ENCODE data around the gene POLH. TPM values are rescaled to one million over a fixed set of nuclear protein-coding genes. Genes with fewer than 3 reads are reported as not detected.
A peak's percentile ranks its signal among the peaks of the same experiment; 100 is the strongest.

Gene POLH
- total and polyA plus RNA-seq, 2 donors (not counting 3 experiments of a cell fraction or from before 2014, with no cell fraction given): 9.3 to 36.6 TPM

DNA sequence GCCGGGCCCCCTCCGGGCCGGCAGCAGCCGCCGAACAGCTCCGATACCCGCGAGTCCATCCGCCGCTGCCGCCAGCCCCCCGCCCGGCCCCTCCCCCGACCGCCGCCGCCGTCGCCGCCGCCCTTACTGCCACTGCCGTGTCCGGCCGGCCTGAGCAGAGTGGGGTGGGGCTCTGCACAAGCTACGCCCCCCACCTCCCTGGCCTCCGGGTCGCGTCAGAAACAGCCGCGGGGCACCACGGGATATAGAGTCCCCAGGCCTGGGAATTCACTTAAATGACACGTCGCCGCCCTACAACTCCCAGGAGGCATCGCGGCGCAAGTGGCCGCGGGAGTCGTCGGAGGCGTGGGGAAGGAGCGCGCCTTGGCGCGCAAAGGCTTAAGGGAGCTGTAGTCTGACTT lies 53.1 kb downstream of the POLH start, which contains the start of gene GTPBP2:
Gene GTPBP2, minus strand, starts transcription at position 161 of the 401 bp plus-strand sequence. Its CDS starts 102 bp downstream, at position 59.
- dilution Hi-C loops (cut with MboI; ENCODE audit: extremely low pct_ligation_motif_present, low sequenced_read_pairs): no loop called here

DNA sequence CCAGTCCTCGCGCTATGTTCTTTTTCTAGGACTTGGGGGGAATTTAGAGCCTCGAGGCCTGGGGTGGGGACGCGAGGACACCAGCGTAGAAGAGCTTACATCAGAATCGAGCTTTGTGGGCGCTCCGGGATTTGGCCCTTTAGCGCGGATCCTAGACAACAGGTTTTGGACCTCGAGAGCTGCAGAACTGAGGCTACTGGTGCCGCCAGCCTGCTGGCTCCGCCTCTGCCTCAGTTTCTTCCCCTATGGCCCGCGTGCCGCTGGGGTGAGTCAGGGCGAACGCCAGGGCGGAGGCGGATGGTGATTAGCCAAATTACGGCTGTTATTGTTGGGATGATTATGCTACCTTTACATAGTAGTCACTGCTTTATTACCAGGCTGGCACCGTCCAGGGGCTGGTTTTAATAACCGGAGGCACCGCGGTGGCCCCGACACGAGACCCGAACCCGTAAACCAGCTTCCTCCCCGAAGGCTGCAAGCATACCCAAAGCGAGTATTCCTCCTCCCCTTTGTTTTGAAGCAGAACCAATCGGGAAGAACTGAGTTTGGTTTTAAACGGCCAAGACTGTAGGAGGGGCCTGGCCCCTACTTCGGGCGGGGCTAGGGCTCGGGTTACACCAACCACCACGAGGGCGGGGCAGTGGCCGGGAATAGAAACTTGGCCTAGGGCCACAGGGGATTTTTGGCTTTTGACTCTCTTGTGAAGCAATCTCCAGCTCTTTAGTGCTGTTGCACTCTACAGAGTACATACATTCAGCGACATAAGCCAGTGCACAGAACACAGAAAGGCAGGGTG lies 53.7 kb downstream of the POLH start:
- POLR2A ChIA-PET: interaction anchor here (0.7 to 1.2 kb wide), 5 partner anchors 10 to 141 kb away, joined by 4 read pairs; partner anchors contain the start of genes POLH, RSPH9, VEGFA and XPO5
- peak overlapping the region; percentile 74 for H2AFZ ChIP-seq (ENCODE audit: low read depth, low read length)
- dilution Hi-C loops (cut with MboI; ENCODE audit: extremely low pct_ligation_motif_present, low sequenced_read_pairs): no loop called here
- peaks cover 6 to 11% of the 10 kb centered on the region in 2 experiments for H3K36me3 ChIP-seq (ENCODE audit: control insufficient read depth in 2 of 2, extremely low read depth in 1 of 2, insufficient read depth in 2 of 2, low read length in 2 of 2)
- peak overlapping the region; percentile 76 for H3K9ac ChIP-seq (replicated peaks; ENCODE audit: extremely low read depth, insufficient read depth, low read length)
- no peaks in the 10 kb centered on the region for H3K9me3 ChIP-seq (replicated peaks; ENCODE audit: control insufficient read depth, insufficient read depth, low read length)
- H3K4me3 ChIP-seq (replicated peaks in 1 of 3; ENCODE audit: insufficient read depth in 1 of 3, low read depth in 1 of 3, low read length in 3 of 3): peak overlapping the region; percentile 4 to 89 (median 55)
- H3K4me2 ChIP-seq (ENCODE audit: insufficient read depth, low read length): peak overlapping the region; percentile 50
- no peaks in the 10 kb centered on the region for H4K20me1 ChIP-seq (replicated peaks; ENCODE audit: control insufficient read depth, extremely low read depth, insufficient read depth, low read length)
- TSS peak; percentile 54 for BruUV-seq (replicated peaks)
- no peak for TF ChIP-seq FOS (IDR thresholded peaks at IDR 0.05; ENCODE audit: borderline replicate concordance, insufficient read depth, low read length)
- TF ChIP-seq, protein P1, sequence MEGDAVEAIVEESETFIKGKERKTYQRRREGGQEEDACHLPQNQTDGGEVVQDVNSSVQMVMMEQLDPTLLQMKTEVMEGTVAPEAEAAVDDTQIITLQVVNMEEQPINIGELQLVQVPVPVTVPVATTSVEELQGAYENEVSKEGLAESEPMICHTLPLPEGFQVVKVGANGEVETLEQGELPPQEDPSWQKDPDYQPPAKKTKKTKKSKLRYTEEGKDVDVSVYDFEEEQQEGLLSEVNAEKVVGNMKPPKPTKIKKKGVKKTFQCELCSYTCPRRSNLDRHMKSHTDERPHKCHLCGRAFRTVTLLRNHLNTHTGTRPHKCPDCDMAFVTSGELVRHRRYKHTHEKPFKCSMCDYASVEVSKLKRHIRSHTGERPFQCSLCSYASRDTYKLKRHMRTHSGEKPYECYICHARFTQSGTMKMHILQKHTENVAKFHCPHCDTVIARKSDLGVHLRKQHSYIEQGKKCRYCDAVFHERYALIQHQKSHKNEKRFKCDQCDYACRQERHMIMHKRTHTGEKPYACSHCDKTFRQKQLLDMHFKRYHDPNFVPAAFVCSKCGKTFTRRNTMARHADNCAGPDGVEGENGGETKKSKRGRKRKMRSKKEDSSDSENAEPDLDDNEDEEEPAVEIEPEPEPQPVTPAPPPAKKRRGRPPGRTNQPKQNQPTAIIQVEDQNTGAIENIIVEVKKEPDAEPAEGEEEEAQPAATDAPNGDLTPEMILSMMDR (IDR thresholded peaks at IDR 0.05; ENCODE audit: extremely low read depth in 1 of 2, insufficient read depth in 1 of 2, low read depth in 1 of 2, low read length in 2 of 2): no peak
- no peak for TF ChIP-seq EZH2 (IDR thresholded peaks at IDR 0.05; ENCODE audit: borderline replicate concordance, low read depth, low read length, severe bottlenecking)
- TF ChIP-seq MYC (IDR thresholded peaks at IDR 0.05; ENCODE audit: low read depth, low read length): no peak
- peak; percentile 49 for TF ChIP-seq POLR2A (IDR thresholded peaks at IDR 0.05; ENCODE audit: low read depth, low read length)
- TF ChIP-seq JUN (IDR thresholded peaks at IDR 0.05; ENCODE audit: borderline replicate concordance, insufficient read depth, insufficient read length, low read depth): no peak
- no peak for TF ChIP-seq GATA2 (IDR thresholded peaks at IDR 0.05; ENCODE audit: insufficient read depth, insufficient read length, low read depth, low read length)
- peak; percentile 36 for TF ChIP-seq POLR2AphosphoS5 (IDR thresholded peaks at IDR 0.05; ENCODE audit: insufficient read depth, low read depth, low read length)
- TF ChIP-seq, protein P2, sequence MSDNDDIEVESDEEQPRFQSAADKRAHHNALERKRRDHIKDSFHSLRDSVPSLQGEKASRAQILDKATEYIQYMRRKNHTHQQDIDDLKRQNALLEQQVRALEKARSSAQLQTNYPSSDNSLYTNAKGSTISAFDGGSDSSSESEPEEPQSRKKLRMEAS (IDR thresholded peaks at IDR 0.05; ENCODE audit: insufficient read depth, insufficient read length): no peak
- intact Hi-C loops (cut with micrococcal nuclease): loop anchor here (1.0 to 5.0 kb wide), 2 partner anchors 21 to 202 kb away; partner anchors contain the start of gene ABCC10
- DNase-seq (ENCODE audit: low read depth, low spot score) (peak; percentile 97), FAIRE-seq (no peak)
- peaks cover 27% of the 10 kb centered on the region for H3K79me2 ChIP-seq (ENCODE audit: control insufficient read depth, insufficient read depth, low read length)
- H3K4me1 ChIP-seq (ENCODE audit: control insufficient read depth, extremely low read depth, insufficient read depth, low read length): peaks cover 25% of the 10 kb centered on the region
- H3K9me1 ChIP-seq (replicated peaks; ENCODE audit: control insufficient read depth, extremely low read depth, insufficient read depth, low read length): no peaks in the 10 kb centered on the region
- H3K27ac ChIP-seq (ENCODE audit: insufficient read depth, low read depth, low read length): peak overlapping the region; percentile 65
- H3K27me3 ChIP-seq (ENCODE audit: control insufficient read depth in 2 of 2, insufficient read depth in 2 of 2, low read length in 2 of 2): no peaks in the 10 kb centered on the region
- CTCF ChIA-PET: interaction anchor here (0.7 to 1.8 kb wide), 9 partner anchors 11 to 467 kb away, joined by 3 to 12 read pairs (median 4); no protein-coding TSS in a partner anchor

More for the DNA sequence above, 53.1 kb downstream of the POLH start, which contains the start of gene GTPBP2:
- Histone ChIP-seq H3K9me3 (replicated peaks; ENCODE audit: control insufficient read depth, insufficient read depth, low read length) (no peaks in the 10 kb centered on the region), H3K4me2 (ENCODE audit: insufficient read depth, low read length) (peak within 1 kb of the TSS; percentile 70), H3K9me1 (replicated peaks; ENCODE audit: control insufficient read depth, extremely low read depth, insufficient read depth, low read length) (no peaks in the 10 kb centered on the region), H3K4me1 (ENCODE audit: control insufficient read depth, extremely low read depth, insufficient read depth, low read length) (peaks cover 25% of the 10 kb centered on the region), H3K27me3 (ENCODE audit: control insufficient read depth in 2 of 2, insufficient read depth in 2 of 2, low read length in 2 of 2) (no peaks in the 10 kb centered on the region), H4K20me1 (replicated peaks; ENCODE audit: control insufficient read depth, extremely low read depth, insufficient read depth, low read length) (no peaks in the 10 kb centered on the region), H3K27ac (ENCODE audit: insufficient read depth, low read depth, low read length) (peak within 1 kb of the TSS; percentile 88), H3K9ac (replicated peaks; ENCODE audit: extremely low read depth, insufficient read depth, low read length) (peak within 1 kb of the TSS; percentile 98), H2AFZ (ENCODE audit: low read depth, low read length) (peak within 1 kb of the TSS; percentile 74), H3K79me2 (ENCODE audit: control insufficient read depth, insufficient read depth, low read length) (peaks cover 27% of the 10 kb centered on the region), H3K4me3 (replicated peaks in 1 of 3; ENCODE audit: insufficient read depth in 1 of 3, low read depth in 1 of 3, low read length in 3 of 3) (peak within 1 kb of the TSS; percentile 89 to 93 (median 93)), H3K36me3 (ENCODE audit: control insufficient read depth in 2 of 2, extremely low read depth in 1 of 2, insufficient read depth in 2 of 2, low read length in 2 of 2) (peaks cover 10 to 17% of the 10 kb centered on the region in 2 experiments)
- POLR2A ChIA-PET: interaction anchor here (0.6 to 1.2 kb wide), 6 partner anchors 9 to 141 kb away, joined by 4 to 8 read pairs (median 4); partner anchors contain the start of genes POLH, RSPH9, VEGFA and XPO5
- DNase-seq (ENCODE audit: low read depth, low spot score): peak; percentile 100
- BruUV-seq (replicated peaks): no TSS peak
- intact Hi-C loops (cut with micrococcal nuclease): loop anchor here (1.0 to 5.0 kb wide), 2 partner anchors 21 to 202 kb away; partner anchors contain the start of gene ABCC10
- TF ChIP-seq POLR2A (IDR thresholded peaks at IDR 0.05; ENCODE audit: low read depth, low read length) (no peak), POLR2AphosphoS5 (IDR thresholded peaks at IDR 0.05; ENCODE audit: insufficient read depth, low read depth, low read length) (peak; percentile 41)
- FAIRE-seq: peak; percentile 97
- CTCF ChIA-PET: interaction anchor here (0.7 to 1.8 kb wide), 9 partner anchors 10 to 467 kb away, joined by 3 to 12 read pairs (median 4); no protein-coding TSS in a partner anchor
